PC-3 (cell line): Measurements from ENCODE around the gene ATM. TPM values are rescaled to one million over a fixed set of nuclear protein-coding genes. Genes with fewer than 3 reads are reported as not detected.
A peak's percentile ranks its signal among the peaks of the same experiment; 100 is the strongest.

Source experiments
- ATAC-seq: fragments of 200-7000 bp; cut with Tn5 transposase; 2 replicates; pipeline ENCODE4 v1.9.1; 2020; ENCODE audit warnings: mild to moderate bottlenecking, moderate library complexity
- BruUV-seq: library from RNA; stranded (reverse); fragments of 400-500 nt; replicated peaks from 2 replicates; lab custom pipeline; 2021; lab: Mats Ljungman, UMichigan
- CTCF ChIA-PET: fragments of 300-600 bp; sonication (Branson Sonifier 250); formaldehyde crosslinking; loops from one replicate; lab custom pipeline; 2022; ENCODE audit warnings: antibody characterized with exemption; lab: Charles Lee
- POLR2A ChIA-PET: fragments of 300-600 bp; sonication (Branson Sonifier 250); formaldehyde crosslinking; loops from one replicate; lab custom pipeline; 2022; ENCODE audit warnings: antibody characterized with exemption; ENCODE audit not compliant: unreplicated experiment; lab: Charles Lee
- DNase-seq: peaks from one replicate; pipeline ENCODE4 v3.0.0-alpha.2; 2015
- H2AFZ ChIP-seq: fragments of 300-600 bp; sonication (generic); 2 replicates; pipeline ENCODE4 v1.6.0; 2016; ENCODE audit warnings: antibody characterized with exemption, low read length
- H3F3A ChIP-seq: fragments of 300-600 bp; sonication (generic); one replicate; pipeline ENCODE4 v1.6.0; 2017; ENCODE audit warnings: antibody characterized with exemption, low read length, control low read depth, mild to moderate bottlenecking; ENCODE audit not compliant: unreplicated experiment
- H3K27ac ChIP-seq: fragments of 300-600 bp; sonication (generic); 2 replicates; pipeline ENCODE4 v1.5.1; 2016; ENCODE audit warnings: mild to moderate bottlenecking, low read length
- H3K27me3 ChIP-seq: fragments of 300-600 bp; sonication (generic); 2 replicates; pipeline ENCODE4 v1.6.1; 2016; ENCODE audit warnings: low read length, mixed read lengths
- H3K36me3 ChIP-seq: fragments of 300-600 bp; sonication (generic); 2 replicates; pipeline ENCODE4 v1.6.1; 2016; ENCODE audit warnings: low read depth, mixed run types, low read length, mixed read lengths
- H3K4me1 ChIP-seq: fragments of 300-600 bp; sonication (generic); 2 replicates; pipeline ENCODE4 v1.5.1; 2016; ENCODE audit warnings: low read length; ENCODE audit not compliant: insufficient read depth
- H3K4me2 ChIP-seq: fragments of 300-600 bp; sonication (generic); 2 replicates; pipeline ENCODE4 v1.6.0; 2016; ENCODE audit warnings: low read length
- H3K4me3 ChIP-seq: fragments of 300-600 bp; sonication (generic); 2 replicates; pipeline ENCODE4 v1.5.1; 2016; ENCODE audit warnings: mild to moderate bottlenecking, low read length, mixed read lengths
- H3K79me2 ChIP-seq: fragments of 300-600 bp; sonication (generic); 2 replicates; pipeline ENCODE4 v1.6.1; 2017; ENCODE audit warnings: low read length, mixed read lengths
- H3K9ac ChIP-seq: fragments of 300-600 bp; sonication (generic); 2 replicates; pipeline ENCODE4 v1.6.0; 2016; ENCODE audit warnings: mild to moderate bottlenecking, low read length
- H3K9me2 ChIP-seq: fragments of 300-600 bp; sonication (generic); replicated peaks from 2 replicates; pipeline ENCODE4 v1.6.1; 2016; ENCODE audit warnings: mixed run types, low read length, mixed read lengths
- H3K9me3 ChIP-seq: fragments of 300-600 bp; sonication (generic); 2 replicates; pipeline ENCODE4 v1.6.1; 2016; ENCODE audit warnings: low read length, mixed read lengths
- H4K20me1 ChIP-seq: fragments of 300-600 bp; sonication (generic); 2 replicates; pipeline ENCODE4 v1.6.1; 2016; ENCODE audit warnings: low read length, mixed read lengths
- EZH2 ChIP-seq: fragments of 300-600 bp; sonication (generic); IDR thresholded peaks from one replicate; pipeline ENCODE4 v1.6.1; 2017; ENCODE audit warnings: antibody characterized with exemption, mild to moderate bottlenecking, low read length; ENCODE audit not compliant: unreplicated experiment
- EZH2phosphoT487 ChIP-seq: fragments of 300-600 bp; sonication (generic); IDR thresholded peaks from 2 replicates; pipeline ENCODE4 v1.6.1; 2018; ENCODE audit warnings: mild to moderate bottlenecking, antibody characterized with exemption, low read length, borderline replicate concordance
- intact Hi-C: fragments of 100-400 bp; cut with micrococcal nuclease; formaldehyde crosslinking; loops from 2 replicates; pipeline ENCODE4 v1.9.0; 2023
- total RNA-seq: library from RNA; depleted of rRNA; stranded (reverse); fragments of >200 nt; gene quantifications from 2 replicates; pipeline ENCODE4 v1.2.3, GENCODE V29; 2014
- TF ChIP-seq, protein P1 (sequence below): fragments of 300-600 bp; sonication (generic); conservative IDR thresholded peaks from 2 replicates; pipeline ENCODE4 v1.5.1; 2017; ENCODE audit warnings: antibody characterized with exemption, low read depth, mild to moderate bottlenecking, low read length

ATM gene
- total RNA-seq, 1 experiment from 2014 or later, result 55.3 TPM

DNA sequence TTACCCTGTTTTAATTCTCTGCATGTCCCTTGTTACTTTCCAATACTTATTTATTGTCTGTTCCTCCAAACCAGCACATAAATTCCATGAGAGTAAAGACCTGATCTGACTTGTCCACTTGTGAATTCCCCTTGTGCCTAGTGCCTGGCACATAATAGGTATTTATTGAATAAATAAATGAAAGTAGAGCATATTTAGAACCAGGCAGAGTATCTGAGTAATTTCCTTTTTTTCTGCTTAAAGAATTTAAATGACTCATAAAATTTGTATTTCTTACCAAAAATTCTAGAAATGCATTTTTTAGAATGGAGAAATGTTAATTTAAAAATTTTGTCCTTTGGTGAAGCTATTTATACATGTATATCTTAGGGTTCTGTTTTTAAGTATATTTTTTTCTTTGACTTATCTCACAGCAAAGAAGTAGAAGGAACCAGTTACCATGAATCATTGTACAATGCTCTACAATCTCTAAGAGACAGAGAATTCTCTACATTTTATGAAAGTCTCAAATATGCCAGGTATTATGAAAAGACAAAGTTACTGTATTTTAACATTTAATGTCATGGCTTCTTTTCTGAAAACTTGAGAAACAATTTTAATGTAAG lies 96.8 kb downstream of the ATM start:
- no peak overlapping the region for H3K9ac ChIP-seq
- TF ChIP-seq EZH2 (no peak), EZH2phosphoT487 (no peak)
- TF ChIP-seq, protein P1, sequence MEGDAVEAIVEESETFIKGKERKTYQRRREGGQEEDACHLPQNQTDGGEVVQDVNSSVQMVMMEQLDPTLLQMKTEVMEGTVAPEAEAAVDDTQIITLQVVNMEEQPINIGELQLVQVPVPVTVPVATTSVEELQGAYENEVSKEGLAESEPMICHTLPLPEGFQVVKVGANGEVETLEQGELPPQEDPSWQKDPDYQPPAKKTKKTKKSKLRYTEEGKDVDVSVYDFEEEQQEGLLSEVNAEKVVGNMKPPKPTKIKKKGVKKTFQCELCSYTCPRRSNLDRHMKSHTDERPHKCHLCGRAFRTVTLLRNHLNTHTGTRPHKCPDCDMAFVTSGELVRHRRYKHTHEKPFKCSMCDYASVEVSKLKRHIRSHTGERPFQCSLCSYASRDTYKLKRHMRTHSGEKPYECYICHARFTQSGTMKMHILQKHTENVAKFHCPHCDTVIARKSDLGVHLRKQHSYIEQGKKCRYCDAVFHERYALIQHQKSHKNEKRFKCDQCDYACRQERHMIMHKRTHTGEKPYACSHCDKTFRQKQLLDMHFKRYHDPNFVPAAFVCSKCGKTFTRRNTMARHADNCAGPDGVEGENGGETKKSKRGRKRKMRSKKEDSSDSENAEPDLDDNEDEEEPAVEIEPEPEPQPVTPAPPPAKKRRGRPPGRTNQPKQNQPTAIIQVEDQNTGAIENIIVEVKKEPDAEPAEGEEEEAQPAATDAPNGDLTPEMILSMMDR, result no peak
- no peak overlapping the region for H3K27ac ChIP-seq
- peaks cover 7% of the 10 kb centered on the region for H3K4me1 ChIP-seq
- H3K27me3 ChIP-seq, result no peaks in the 10 kb centered on the region
- H2AFZ ChIP-seq, result no peak overlapping the region
- H3K4me2 ChIP-seq, result no peak overlapping the region
- H4K20me1 ChIP-seq, result no peaks in the 10 kb centered on the region
- H3K9me2 ChIP-seq, result no peaks in the 10 kb centered on the region
- no peaks in the 10 kb centered on the region for H3K79me2 ChIP-seq
- CTCF ChIA-PET, result no interaction called here
- ATAC-seq, result no peak
- intact Hi-C loops, result no loop called here
- DNase-seq, result no peak
- no peak overlapping the region for H3K4me3 ChIP-seq
- peaks cover 11% of the 10 kb centered on the region; the same call in 1 of the 2 replicates for H3K36me3 ChIP-seq
- BruUV-seq, result no TSS peak
- H3K9me3 ChIP-seq, result no peaks in the 10 kb centered on the region
- POLR2A ChIA-PET, result no interaction called here
- H3F3A ChIP-seq, result no peaks in the 10 kb centered on the region

DNA sequence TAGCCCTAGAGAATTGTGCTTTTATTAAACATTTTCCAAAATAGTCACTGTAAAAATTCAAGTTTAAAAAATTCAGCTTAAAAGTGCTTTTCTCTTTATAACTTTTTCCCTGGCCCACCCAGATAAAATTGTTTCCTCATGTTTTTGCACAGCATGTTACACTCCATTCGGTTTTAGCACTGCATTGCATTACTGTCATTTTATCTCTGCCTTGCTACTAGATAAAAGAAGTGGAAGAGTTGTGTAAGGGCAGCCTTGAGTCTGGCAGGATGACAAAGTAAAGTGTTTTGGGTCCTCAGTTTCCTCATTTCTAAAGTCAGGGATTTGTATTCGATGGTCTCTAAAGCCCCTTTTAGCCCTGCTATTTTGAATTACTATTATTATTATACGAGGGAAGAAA lies 99.8 kb downstream of the ATM start:
- POLR2A ChIA-PET, result no interaction called here
- Histone ChIP-seq H4K20me1 (no peaks in the 10 kb centered on the region), H3K27me3 (no peaks in the 10 kb centered on the region), H3F3A (no peaks in the 10 kb centered on the region), H3K9me3 (no peaks in the 10 kb centered on the region), H3K36me3 (peaks cover 10% of the 10 kb centered on the region; the same call in 1 of the 2 replicates), H3K4me2 (no peak overlapping the region), H3K79me2 (no peaks in the 10 kb centered on the region), H3K9ac (no peak overlapping the region), H2AFZ (no peak overlapping the region), H3K4me1 (peaks cover 13% of the 10 kb centered on the region), H3K9me2 (no peaks in the 10 kb centered on the region), H3K27ac (no peak overlapping the region), H3K4me3 (no peak overlapping the region)
- ATAC-seq (no peak), DNase-seq (no peak)
- intact Hi-C loops, result no loop called here
- TF ChIP-seq EZH2phosphoT487, result no peak
- TF ChIP-seq, protein P1, result no peak
- no peak for TF ChIP-seq EZH2
- BruUV-seq, result no TSS peak
- CTCF ChIA-PET, result no interaction called here

DNA sequence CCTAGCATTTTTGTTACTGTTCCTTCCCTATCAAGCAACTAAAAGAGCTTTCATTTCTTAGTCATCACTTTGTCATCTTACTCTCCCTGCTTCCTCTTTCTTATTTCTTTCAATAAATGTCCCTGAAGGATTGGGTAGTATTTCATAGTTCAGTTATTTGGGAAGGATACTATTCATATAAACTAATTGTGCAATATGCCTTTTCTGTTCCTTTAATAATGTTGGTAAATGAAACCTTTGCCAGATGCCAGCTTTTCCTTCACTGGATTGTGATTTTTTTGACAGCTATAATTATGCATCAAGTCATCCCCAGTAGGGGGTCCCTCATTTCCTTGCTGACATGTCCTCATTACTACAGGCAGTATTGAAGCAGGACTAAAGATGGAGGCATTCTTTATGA lies 101.7 kb downstream of the ATM start:
- Histone ChIP-seq H3K4me3 (no peak overlapping the region), H3K36me3 (peaks cover 10% of the 10 kb centered on the region; the same call in 1 of the 2 replicates), H3K4me1 (peaks cover 13% of the 10 kb centered on the region), H3K27me3 (no peaks in the 10 kb centered on the region), H3F3A (no peaks in the 10 kb centered on the region), H3K79me2 (no peaks in the 10 kb centered on the region), H3K9me2 (no peaks in the 10 kb centered on the region), H2AFZ (no peak overlapping the region), H4K20me1 (no peaks in the 10 kb centered on the region), H3K9me3 (no peaks in the 10 kb centered on the region), H3K9ac (no peak overlapping the region), H3K27ac (no peak overlapping the region), H3K4me2 (peak overlapping the region; percentile 42)
- BruUV-seq, result no TSS peak
- TF ChIP-seq, protein P1, result no peak
- TF ChIP-seq EZH2phosphoT487 (no peak), EZH2 (no peak)
- peak; percentile 83 for ATAC-seq
- intact Hi-C loops, result no loop called here
- POLR2A ChIA-PET, result interaction anchor here (0.6 kb wide), 1 partner anchor 143 kb away, joined by 4 read pairs; the partner anchor contains the start of gene C11orf65
- peak; percentile 57 for DNase-seq
- CTCF ChIA-PET, result interaction anchor here (0.6 kb wide), 1 partner anchor 335 kb away, joined by 4 read pairs; no protein-coding TSS in a partner anchor
